Small intestine (tissue), 7 donors: ENCODE results near the gene TRIM47. TPM values are rescaled to one million over a fixed set of nuclear protein-coding genes. Genes with fewer than 3 reads are reported as not detected.

Experiments used
- DNase-seq, 2 donors: peaks; one replicate each; pipeline versions ENCODE4 v3.0.0 to v3.0.0-alpha.2; 2013
- FAIRE-seq: peaks from 2 replicates; lab custom pipeline; 2012; peaks lifted over from hg19 to GRCh38; lab: Jason Lieb, UNC
- H3K27ac ChIP-seq, 3 donors: one replicate each; pipeline ENCODE4 v1.5.1; 2013; ENCODE audit warnings: low read length in 2 of 3, mild to moderate bottlenecking in 2 of 3, control low read depth in 1 of 3, inconsistent platforms in 1 of 3, low read depth in 1 of 3, moderate library complexity in 1 of 3
- H3K27me3 ChIP-seq, 3 donors: one replicate each; pipeline ENCODE4 v1.6.1; 2013; ENCODE audit warnings: low read length in 3 of 3, inconsistent platforms in 1 of 3; ENCODE audit not compliant: control insufficient read depth in 3 of 3, insufficient read depth in 3 of 3
- H3K36me3 ChIP-seq, 3 donors: one replicate each; pipeline ENCODE4 v1.6.1; 2013; ENCODE audit warnings: low read length in 3 of 3, inconsistent platforms in 1 of 3, low read depth in 1 of 3, mild to moderate bottlenecking in 1 of 3, moderate library complexity in 1 of 3; ENCODE audit not compliant: control insufficient read depth in 3 of 3, insufficient read depth in 2 of 3
- H3K4me1 ChIP-seq, 3 donors: one replicate each; pipeline ENCODE4 v1.6.1; 2013; ENCODE audit warnings: low read length in 2 of 3, inconsistent platforms in 1 of 3, low read depth in 1 of 3, mild to moderate bottlenecking in 1 of 3, moderate library complexity in 1 of 3; ENCODE audit not compliant: control insufficient read depth in 3 of 3, insufficient read depth in 2 of 3
- H3K4me3 ChIP-seq, 3 donors: one replicate each; pipeline ENCODE4 v1.5.1; 2013; ENCODE audit warnings: low read length in 3 of 3, control low read depth in 1 of 3, inconsistent platforms in 1 of 3, low read depth in 1 of 3, mild to moderate bottlenecking in 1 of 3, moderate library complexity in 1 of 3
- H3K9me3 ChIP-seq, 2 donors: one replicate each; pipeline ENCODE4 v1.6.1; 2013; ENCODE audit warnings: low read depth in 1 of 2, low read length in 1 of 2; ENCODE audit not compliant: control insufficient read depth in 2 of 2, insufficient read depth in 1 of 2
- WGBS, 3 donors: extraction: QIAGEN DNeasy Blood & Tissue Kit; methylation state at CpG; one replicate each; pipeline ENCODE4 v1.1.7; 2013; 5-methylcytosine and 5-hydroxymethylcytosine counted together
- polyA plus RNA-seq, 4 donors: library from polyadenylated mRNA; stranded (reverse) in 3 of 4; unstranded in 1 of 4; fragments of 200-250 nt in 3 of 4; fragments of 120-200 nt in 1 of 4; gene quantifications; one replicate each; pipeline versions ENCODE4 v1.2.1 to v1.2.3, GENCODE V29; 2013
- donor health status: healthy with polysubstance abuse.
- donor health status: control.
- donor health status: control.
- donor health status: Bipolar disorder and iron deficiency.
- donor health status: healthy.

Gene TRIM47
- polyA plus RNA-seq, 4 donors: 4.9 to 63.3 (median 43.8) TPM

- H3K27me3 ChIP-seq: no peaks in the 10 kb centered on the region
- H3K4me1 ChIP-seq: peaks cover 0 to 38% (median 2%) of the 10 kb centered on the region in 3 donors
- DNase-seq (no peak), FAIRE-seq (no peak)
- peak overlapping the region; percentile 72 to 86 (median 77) for H3K4me3 ChIP-seq
- H3K27ac ChIP-seq: peak overlapping the region; percentile 61 to 95 (median 93)
- WGBS, 3 donors: 51 to 76% (median 64%) methylated on average over 30 to 37 of the region's 37 CpGs
- no peaks in the 10 kb centered on the region for H3K9me3 ChIP-seq
- H3K36me3 ChIP-seq: peaks cover 4 to 79% (median 8%) of the 10 kb centered on the region in 3 donors
Measured at GRCh38 chr17:75897160-75898019, 19.0 kb upstream of the TRIM47 start.

- Histone ChIP-seq H3K9me3 (no peaks in the 10 kb centered on the region), H3K36me3 (peaks cover 4 to 79% (median 8%) of the 10 kb centered on the region in 3 donors), H3K27ac (peak within 1 kb of the TSS; percentile 90 to 95 (median 93)), H3K27me3 (no peaks in the 10 kb centered on the region), H3K4me3 (peak within 1 kb of the TSS; percentile 72 to 86 (median 77)), H3K4me1 (peaks cover 0 to 46% (median 2%) of the 10 kb centered on the region in 3 donors)
- WGBS, 3 donors: 0 to 1% (median 0%) methylated on average over 47 to 102 of the region's 102 CpGs
- FAIRE-seq: no peak
- DNase-seq: peak; percentile 82 to 93
Measured at GRCh38 chr17:75896415-75897159, 18.2 kb upstream of the TRIM47 start, which contains the start of gene TRIM65. Gene TRIM65 (minus strand): TSS chr17:75896951. CDS start chr17:75896937, 14 bp downstream.

- WGBS, 3 donors: 14 to 25% (median 23%) methylated on average over 26 to 28 of the region's 28 CpGs
- Histone ChIP-seq H3K4me1 (peaks cover 0 to 54% (median 2%) of the 10 kb centered on the region in 3 donors), H3K27ac (peak overlapping the region in 2 of 3 donors; percentile 18 to 90), H3K27me3 (no peaks in the 10 kb centered on the region), H3K4me3 (peak overlapping the region; percentile 3 to 86 (median 72)), H3K36me3 (peaks cover 5 to 79% (median 7%) of the 10 kb centered on the region in 3 donors), H3K9me3 (no peaks in the 10 kb centered on the region)
- no peak for DNase-seq
- FAIRE-seq: no peak
Measured at GRCh38 chr17:75895370-75896155, 17.2 kb upstream of the TRIM47 start.

GRCh38 chr17:75894049-75894733, 15.8 kb upstream of the TRIM47 start:
- WGBS, 3 donors: 79 to 84% (median 83%) methylated on average over 22 of the region's 22 CpGs
- Histone ChIP-seq H3K4me3 (no peak overlapping the region), H3K4me1 (peaks cover 0 to 54% (median 2%) of the 10 kb centered on the region in 3 donors), H3K27ac (no peak overlapping the region), H3K27me3 (no peaks in the 10 kb centered on the region), H3K36me3 (peaks cover 5 to 79% (median 7%) of the 10 kb centered on the region in 3 donors), H3K9me3 (no peaks in the 10 kb centered on the region)
- no peak for DNase-seq
- no peak for FAIRE-seq

GRCh38 chr17:75893305-75894048, 15.1 kb upstream of the TRIM47 start:
- no peaks in the 10 kb centered on the region for H3K27me3 ChIP-seq
- no peak for DNase-seq
- no peak overlapping the region for H3K27ac ChIP-seq
- no peak for FAIRE-seq
- H3K4me3 ChIP-seq: no peak overlapping the region
- no peaks in the 10 kb centered on the region for H3K9me3 ChIP-seq
- 86 to 89% (median 88%) methylated on average over 18 of the region's 18 CpGs for WGBS, 3 donors
- peaks cover 4 to 75% (median 4%) of the 10 kb centered on the region in 3 donors for H3K36me3 ChIP-seq
- H3K4me1 ChIP-seq: peaks cover 0 to 54% (median 2%) of the 10 kb centered on the region in 3 donors

- H3K4me1 ChIP-seq: peaks cover 0 to 54% (median 2%) of the 10 kb centered on the region in 3 donors
Measured at GRCh38 chr17:75892556-75893224, 14.3 kb upstream of the TRIM47 start.

More at GRCh38 chr17:75892556-75893224, 14.3 kb upstream of the TRIM47 start:
- H3K27ac ChIP-seq: no peak overlapping the region
- no peak overlapping the region for H3K4me3 ChIP-seq
- peaks cover 0 to 69% (median 3%) of the 10 kb centered on the region in 3 donors for H3K36me3 ChIP-seq
- H3K9me3 ChIP-seq: no peaks in the 10 kb centered on the region
- WGBS, 3 donors: 83 to 87% (median 85%) methylated on average over 11 to 16 of the region's 16 CpGs
- FAIRE-seq (no peak), DNase-seq (no peak)
- no peaks in the 10 kb centered on the region for H3K27me3 ChIP-seq
